ENCODE results near the gene FCN2. TPM values are rescaled to one million over a fixed set of nuclear protein-coding genes. Genes with fewer than 3 reads are reported as not detected.
"Not testable (repeated sequence)": the region's sequence is repeated elsewhere in the genome, so short reads cannot be mapped to it uniquely, and the experiment has no call there.

The FCN2 gene
- total RNA-seq, 6 donors from 2014 or later, result not detected

GRCh38 chr9:134855231-134855899 is 25.2 kb upstream of the FCN2 start:
- DNase-seq, result peak; percentile 14 to 51
- ATAC-seq (ENCODE audit: low FRiP score in 2 of 2), result peak; percentile 23 to 37
- H3K4me3 ChIP-seq, result no peak overlapping the region
- peaks cover 0 to 4% (median 0%) of the 10 kb centered on the region in 4 donors for H3K9me3 ChIP-seq
- no peaks in the 10 kb centered on the region for H3K27me3 ChIP-seq
- no peaks in the 10 kb centered on the region for H3K36me3 ChIP-seq
- WGBS, 2 donors, result 80 to 87% methylated on average over 16 to 18 of the region's 18 CpGs
- TF ChIP-seq POLR2A (IDR thresholded peaks at IDR 0.05) (no peak), EP300 (IDR thresholded peaks at IDR 0.05) (no peak), CTCF (IDR thresholded peaks at IDR 0.05) (no peak), POLR2AphosphoS5 (IDR thresholded peaks at IDR 0.05) (no peak)
- no peaks in the 10 kb centered on the region for H3K4me1 ChIP-seq
- no peak overlapping the region for H3K27ac ChIP-seq

GRCh38 chr9:134855900-134856377 is 24.7 kb upstream of the FCN2 start:
- H3K27me3 ChIP-seq, result no peaks in the 10 kb centered on the region
- DNase-seq, result no peak
- WGBS, 2 donors, result 82 to 83% methylated on average over 6 to 9 of the region's 9 CpGs

DNA sequence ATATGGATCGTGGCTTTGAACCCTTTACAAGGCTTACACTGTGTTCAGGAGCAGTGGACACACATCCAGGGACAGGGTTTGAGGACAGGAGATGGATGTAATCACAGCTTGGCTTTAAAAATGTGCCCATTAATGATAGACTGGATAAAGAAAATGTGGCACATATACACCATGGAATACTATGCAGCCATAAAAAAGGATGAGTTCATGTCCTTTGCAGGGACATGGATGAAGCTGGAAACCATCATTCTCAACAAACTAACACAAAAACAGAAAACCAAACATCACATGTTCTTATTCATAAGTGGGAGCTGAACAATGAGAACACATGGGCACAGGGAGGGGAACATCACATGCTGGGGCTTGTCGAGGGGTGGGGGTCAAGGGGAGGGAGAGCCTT is 23.2 kb upstream of the FCN2 start:
- not testable (repeated sequence) for H3K27me3 ChIP-seq; H3K27ac ChIP-seq; H3K36me3 ChIP-seq; ATAC-seq (ENCODE audit: low FRiP score in 2 of 2); H3K4me3 ChIP-seq; H3K4me1 ChIP-seq; H3K9me3 ChIP-seq
- peak in 1 of 2 donors; percentile 11 for DNase-seq
- WGBS, 2 donors, result 87 to 100% methylated on average over 2 of the region's 2 CpGs

More at GRCh38 chr9:134855900-134856377, 24.7 kb upstream of the FCN2 start:
- Histone ChIP-seq H3K36me3 (no peaks in the 10 kb centered on the region), H3K9me3 (no peaks in the 10 kb centered on the region), H3K4me1 (no peaks in the 10 kb centered on the region), H3K4me3 (no peak overlapping the region), H3K27ac (no peak overlapping the region)
- TF ChIP-seq POLR2AphosphoS5 (IDR thresholded peaks at IDR 0.05), result no peak
- no peak for TF ChIP-seq CTCF (IDR thresholded peaks at IDR 0.05)
- no peak for TF ChIP-seq POLR2A (IDR thresholded peaks at IDR 0.05)
- TF ChIP-seq EP300 (IDR thresholded peaks at IDR 0.05), result no peak
- ATAC-seq (ENCODE audit: low FRiP score in 2 of 2), result no peak

- TF ChIP-seq POLR2A (IDR thresholded peaks at IDR 0.05) (no peak), EP300 (IDR thresholded peaks at IDR 0.05) (no peak), POLR2AphosphoS5 (IDR thresholded peaks at IDR 0.05) (no peak), CTCF (IDR thresholded peaks at IDR 0.05) (no peak)
- no peak for ATAC-seq (ENCODE audit: low FRiP score in 2 of 2)
- Histone ChIP-seq H3K4me3 (no peak overlapping the region), H3K27ac (no peak overlapping the region), H3K9me3 (no peaks in the 10 kb centered on the region), H3K27me3 (no peaks in the 10 kb centered on the region), H3K36me3 (no peaks in the 10 kb centered on the region), H3K4me1 (no peaks in the 10 kb centered on the region)
- 64 to 68% methylated on average over 11 of the region's 11 CpGs for WGBS, 2 donors
- DNase-seq, result peak in 1 of 2 donors; percentile 19
Measured at GRCh38 chr9:134858051-134858841, 22.4 kb upstream of the FCN2 start.

GRCh38 chr9:134860510-134860909 is 20.1 kb upstream of the FCN2 start:
- H3K36me3 ChIP-seq, result no peaks in the 10 kb centered on the region
- no peak for TF ChIP-seq CTCF (IDR thresholded peaks at IDR 0.05)
- TF ChIP-seq POLR2A (IDR thresholded peaks at IDR 0.05), result no peak
- H3K27ac ChIP-seq, result no peak overlapping the region
- 79 to 82% methylated on average over 13 of the region's 13 CpGs for WGBS, 2 donors
- DNase-seq, result no peak
- H3K4me3 ChIP-seq, result no peak overlapping the region
- no peaks in the 10 kb centered on the region for H3K4me1 ChIP-seq
- no peaks in the 10 kb centered on the region for H3K9me3 ChIP-seq
- no peaks in the 10 kb centered on the region for H3K27me3 ChIP-seq
- no peak for ATAC-seq (ENCODE audit: low FRiP score in 2 of 2)

Measured in upper lobe of left lung (tissue), 6 donors.